K562 (cell line): ENCODE data around the gene ZFYVE27. TPM values are rescaled to one million over a fixed set of nuclear protein-coding genes. Genes with fewer than 3 reads are reported as not detected.

Source experiments
- ATAC-seq: fragments of 200-7000 bp; cut with Tn5 transposase; 3 replicates; pipeline ENCODE4 v1.9.1; 2020; ENCODE audit warnings: moderate library complexity
- BruUV-seq: library from RNA; stranded (reverse); fragments of 400-500 nt; replicated peaks from 2 replicates; lab custom pipeline; 2021; lab: Mats Ljungman, UMichigan
- CTCF ChIA-PET: fragments of 300-600 bp; formaldehyde crosslinking; extraction: SDS; loops from one replicate; lab custom pipeline; 2021; ENCODE audit warnings: low intra/inter-chr PET ratio; lab: Yijun Ruan, JAX
- POLR2A ChIA-PET: fragments of 300-600, 350-650 bp; sonication (Branson Sonifier 250); formaldehyde crosslinking; extraction: SDS; loops from one replicate; lab custom pipeline; 2021; ENCODE audit warnings: antibody characterized with exemption, inconsistent platforms; lab: Yijun Ruan, JAX
- DNase-seq, 4 experiments: peaks; one replicate each; pipeline versions ENCODE4 v3.0.0 to v3.0.0-alpha.2; 2011 to 2018; ENCODE audit warnings: low spot score in 3 of 4, mixed read lengths in 3 of 4; ENCODE audit errors: extremely low read depth in 1 of 4
- FAIRE-seq: peaks from 2 replicates; lab custom pipeline; 2011; peaks lifted over from hg19 to GRCh38; lab: Jason Lieb, UNC
- H2AFZ ChIP-seq: 2 replicates; pipeline ENCODE4 v1.6.0; 2011; ENCODE audit warnings: low read depth, low read length, control low read depth, inconsistent platforms
- H3K27ac ChIP-seq: fragments of 200-600 bp; 3 replicates; pipeline ENCODE4 v1.8.0; 2011; ENCODE audit warnings: low read depth, mild to moderate bottlenecking, control low read depth, inconsistent platforms, low read length, moderate library complexity, mixed read lengths; ENCODE audit errors: extremely low read depth
- H3K27me3 ChIP-seq, 2 experiments: fragments of 300-600 bp in 1 of 2; 2 replicates in 1 of 2; 3 replicates in 1 of 2; pipeline versions ENCODE4 v1.6.0 to v1.8.0; 2011; ENCODE audit warnings: inconsistent platforms in 2 of 2, low read length in 2 of 2, mild to moderate bottlenecking in 1 of 2, mixed read lengths in 1 of 2, moderate library complexity in 1 of 2; ENCODE audit not compliant: control insufficient read depth in 2 of 2, insufficient read depth in 2 of 2
- H3K36me3 ChIP-seq: fragments of 300-600 bp; 3 replicates; pipeline ENCODE4 v1.8.0; 2011; ENCODE audit warnings: mild to moderate bottlenecking, low read length, inconsistent platforms; ENCODE audit not compliant: control insufficient read depth, insufficient read depth
- H3K4me1 ChIP-seq, 2 experiments: fragments of 200-600 bp in 1 of 2; replicated peaks in 1 of 2; 2 replicates in 1 of 2; 3 replicates in 1 of 2; pipeline versions ENCODE4 v1.5.1 to v1.8.0; 2011; ENCODE audit warnings: inconsistent platforms in 2 of 2, low read length in 2 of 2, mild to moderate bottlenecking in 1 of 2, mixed read lengths in 1 of 2, moderate library complexity in 1 of 2; ENCODE audit not compliant: control insufficient read depth in 2 of 2, insufficient read depth in 2 of 2
- H3K4me2 ChIP-seq: 2 replicates; pipeline ENCODE4 v1.6.1; 2011; ENCODE audit warnings: low read length, control low read depth, inconsistent platforms, mixed read lengths; ENCODE audit not compliant: insufficient read depth
- H3K4me3 ChIP-seq: fragments of 200-600 bp; sonication (generic), shearing (Covaris generic); 2 replicates; pipeline ENCODE4 v1.5.1; 2016; ENCODE audit warnings: control low read depth, inconsistent platforms
- H3K79me2 ChIP-seq: fragments of 200-600 bp; 3 replicates; pipeline ENCODE4 v1.8.0; 2011; ENCODE audit warnings: low read length, inconsistent platforms; ENCODE audit not compliant: control insufficient read depth, insufficient read depth
- H3K9ac ChIP-seq, 2 experiments: 2 replicates each; pipeline versions ENCODE4 v1.6.0 to v1.6.1; 2011; ENCODE audit warnings: low read depth in 2 of 2, low read length in 2 of 2, control low read depth in 1 of 2, inconsistent platforms in 1 of 2, mild to moderate bottlenecking in 1 of 2, mixed read lengths in 1 of 2; ENCODE audit not compliant: insufficient read depth in 1 of 2
- H3K9me1 ChIP-seq: one replicate; pipeline ENCODE4 v1.6.0; 2011; ENCODE audit warnings: inconsistent platforms, mild to moderate bottlenecking, low read length, moderate library complexity; ENCODE audit not compliant: control insufficient read depth, insufficient read depth
- H3K9me3 ChIP-seq: replicated peaks from 2 replicates; pipeline ENCODE4 v1.5.1; 2011; ENCODE audit warnings: low read depth, low read length, inconsistent platforms; ENCODE audit not compliant: control insufficient read depth, insufficient read depth
- H4K20me1 ChIP-seq: replicated peaks from 2 replicates; pipeline ENCODE4 v1.6.1; 2011; ENCODE audit warnings: low read length, inconsistent platforms, mixed read lengths; ENCODE audit not compliant: control insufficient read depth, insufficient read depth
- HMGN3 ChIP-seq: IDR thresholded peaks from 2 replicates; pipeline ENCODE4 v1.6.1; 2011; ENCODE audit warnings: borderline replicate concordance, low read depth, mild to moderate bottlenecking, mixed read lengths, low read length; ENCODE audit not compliant: insufficient read length; ENCODE audit errors: extremely low read depth
- HOXB6 ChIP-seq: fragments of 250-450 bp; sonication (Bioruptor Pico); IDR thresholded peaks from 2 replicates; pipeline ENCODE4 v1.5.1; 2022; ENCODE audit warnings: mild to moderate bottlenecking, borderline replicate concordance
- KLF6 ChIP-seq: fragments of 250-450 bp; sonication (Bioruptor Pico); IDR thresholded peaks from 2 replicates; pipeline ENCODE4 v1.4.0; 2020; ENCODE audit warnings: mild to moderate bottlenecking, moderate library complexity, borderline replicate concordance
- MEF2A ChIP-seq: IDR thresholded peaks from 2 replicates; pipeline ENCODE4 v1.6.1; 2011; ENCODE audit warnings: low read depth, mild to moderate bottlenecking, low read length, moderate library complexity; ENCODE audit not compliant: control insufficient read depth
- MEF2D ChIP-seq: conservative IDR thresholded peaks from 2 replicates; pipeline ENCODE4 v1.6.1; 2016; ENCODE audit warnings: low read depth, missing genetic modification characterization, missing compliant biosample characterization
- NFYB ChIP-seq: IDR thresholded peaks from 2 replicates; pipeline ENCODE4 v1.6.1; 2011; ENCODE audit warnings: mild to moderate bottlenecking, moderate library complexity; ENCODE audit not compliant: insufficient read length; ENCODE audit errors: extremely low read depth
- POLR2G ChIP-seq: fragments of 200-400 bp; formaldehyde crosslinking; IDR thresholded peaks from 2 replicates; pipeline ENCODE4 v1.6.1; 2017; ENCODE audit warnings: low read depth, mild to moderate bottlenecking, antibody characterized with exemption, low read length, moderate library complexity
- SIN3B ChIP-seq: fragments of 450-650 bp; IDR thresholded peaks from 2 replicates; pipeline ENCODE4 v1.6.1; 2017; ENCODE audit warnings: low read depth, mild to moderate bottlenecking, moderate library complexity
- SNRNP70 ChIP-seq: fragments of 200-400 bp; formaldehyde crosslinking; optimal IDR thresholded peaks from 2 replicates; pipeline ENCODE3; 2017; ENCODE audit warnings: low read depth, low read length
- ZC3H8 ChIP-seq: fragments of 450-650 bp; IDR thresholded peaks from 2 replicates; pipeline ENCODE4 v1.6.1; 2017
- ZNF282 ChIP-seq: sonication (generic); formaldehyde crosslinking; IDR thresholded peaks from 2 replicates; pipeline ENCODE4 v1.8.1; 2023; ENCODE audit warnings: missing genetic modification reagents
- WGBS: fragments of 100-300 bp; shearing (Covaris generic); methylation state at CpG from one replicate; pipeline ENCODE4 v1.1.6; 2016; ENCODE audit warnings: low coverage, mixed read lengths; ENCODE audit not compliant: insufficient coverage; ENCODE audit errors: missing lambda C conversion rate; 5-methylcytosine and 5-hydroxymethylcytosine counted together
- in situ Hi-C: fragments of 300-500 bp; cut with MboI; formaldehyde crosslinking; loops from 4 replicates; pipeline ENCODE4 v1.15.0; 2018; ENCODE audit warnings: inconsistent platforms, mixed read lengths
- intact Hi-C: fragments of 100-400 bp; cut with micrococcal nuclease; formaldehyde crosslinking; loops from 2 replicates; pipeline ENCODE4 v1.14.2; 2022
- polyA plus RNA-seq, 8 experiments: library from polyadenylated mRNA; depleted of rRNA in 4 of 8; stranded (reverse) in 5 of 8; unstranded in 3 of 8; fragments of >200 nt; fragmentation: Nextera tagmentation in 2 of 8; fragmentation: Illumina TruSeq in 1 of 8; extraction: Ambion mirVana in 2 of 8; extraction: Trizol in 1 of 8; gene quantifications; 2 replicates each; pipeline versions ENCODE4 v1.2.1 to v1.2.3, GENCODE V29; 2011 to 2014; ENCODE audit warnings: inconsistent platforms in 1 of 8, missing spikeins in 1 of 8
- total RNA-seq, 7 experiments: library from RNA; depleted of rRNA in 6 of 7; stranded (reverse); fragments of >200 nt in 6 of 7; fragmentation: Illumina TruSeq in 2 of 7; extraction: Trizol in 2 of 7; gene quantifications; 2 replicates each; pipeline versions ENCODE4 v1.2.1 to v1.2.3, GENCODE V29; 2011 to 2021; ENCODE audit warnings: low replicate concordance in 1 of 7
- TF ChIP-seq, protein P1 (sequence below): fragments of 450-650 bp; IDR thresholded peaks from 2 replicates; pipeline ENCODE4 v1.6.1; 2014; ENCODE audit warnings: low read depth, mild to moderate bottlenecking, moderate library complexity, borderline replicate concordance

The ZFYVE27 gene
- total and polyA plus RNA-seq, 9 of the 15 experiments (the other 6 are each of a cell fraction or from before 2014, with no cell fraction given) = 0.81 to 21.9 (median 15.3) TPM

DNA sequence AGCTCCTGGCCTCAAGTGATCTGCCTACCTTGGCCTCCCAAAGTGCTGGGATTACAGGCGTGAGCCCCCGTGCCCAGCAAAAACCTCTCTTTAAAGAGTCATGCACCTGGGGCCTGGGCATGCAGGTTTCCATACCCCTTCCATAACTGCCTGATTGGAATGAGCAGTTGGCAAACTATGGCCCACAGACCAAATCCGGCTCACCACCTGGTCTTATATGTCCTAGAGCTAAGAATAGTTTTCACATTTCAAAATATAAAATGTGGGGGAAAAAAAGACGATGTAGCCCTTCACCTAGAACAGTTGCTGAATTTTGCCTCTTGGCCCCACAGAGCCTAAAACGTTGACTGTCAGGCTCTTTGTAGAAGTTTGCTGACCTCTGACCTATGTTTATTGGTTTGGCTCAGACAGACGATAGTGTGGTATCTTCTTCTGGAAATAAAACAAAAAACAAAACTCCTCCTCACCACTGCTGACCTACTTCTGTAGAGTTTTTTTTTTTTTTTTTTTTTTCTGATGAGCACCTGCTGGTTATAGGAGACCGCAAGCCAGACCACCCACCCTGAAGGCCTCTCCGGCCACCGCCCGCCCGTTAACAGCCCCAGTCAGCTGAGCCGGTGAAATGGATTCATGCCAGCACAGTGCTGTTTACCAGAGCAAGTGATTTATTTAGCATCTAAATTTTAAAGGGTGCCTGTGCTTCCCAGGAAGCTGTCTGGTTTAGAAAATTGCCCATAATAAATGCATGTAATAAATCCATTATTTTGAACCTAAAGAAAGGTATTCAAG is 68.4 kb downstream of the ZFYVE27 start:
- BruUV-seq = no TSS peak
- peaks cover 0 to 5% of the 10 kb centered on the region in 2 experiments; a peak in 2 of 5 replicates for H3K27me3 ChIP-seq
- H2AFZ ChIP-seq = no peak overlapping the region
- in situ Hi-C loops = no loop called here
- peaks cover 1 to 4% of the 10 kb centered on the region in 2 experiments; a peak in 2 of 5 replicates for H3K4me1 ChIP-seq
- H3K36me3 ChIP-seq = no peaks in the 10 kb centered on the region
- intact Hi-C loops = no loop called here
- H3K79me2 ChIP-seq = no peaks in the 10 kb centered on the region
- no peak overlapping the region for H3K4me3 ChIP-seq
- ChIA-PET POLR2A (interaction anchor here (0.6 kb wide), 1 partner anchor 37 kb away, joined by 4 read pairs; no protein-coding TSS in a partner anchor), CTCF (no interaction called here)
- no peak for TF ChIP-seq HMGN3
- no peak for TF ChIP-seq ZNF282
- no peak overlapping the region for H3K27ac ChIP-seq
- no peak for DNase-seq
- FAIRE-seq = no peak
- WGBS = 46% methylated on average over 8 of the region's 12 CpGs
- no peak overlapping the region for H3K9ac ChIP-seq
- no peak for ATAC-seq
- no peaks in the 10 kb centered on the region for H3K9me3 ChIP-seq
- H4K20me1 ChIP-seq = no peaks in the 10 kb centered on the region
- no peaks in the 10 kb centered on the region for H3K9me1 ChIP-seq
- H3K4me2 ChIP-seq = no peak overlapping the region

DNA sequence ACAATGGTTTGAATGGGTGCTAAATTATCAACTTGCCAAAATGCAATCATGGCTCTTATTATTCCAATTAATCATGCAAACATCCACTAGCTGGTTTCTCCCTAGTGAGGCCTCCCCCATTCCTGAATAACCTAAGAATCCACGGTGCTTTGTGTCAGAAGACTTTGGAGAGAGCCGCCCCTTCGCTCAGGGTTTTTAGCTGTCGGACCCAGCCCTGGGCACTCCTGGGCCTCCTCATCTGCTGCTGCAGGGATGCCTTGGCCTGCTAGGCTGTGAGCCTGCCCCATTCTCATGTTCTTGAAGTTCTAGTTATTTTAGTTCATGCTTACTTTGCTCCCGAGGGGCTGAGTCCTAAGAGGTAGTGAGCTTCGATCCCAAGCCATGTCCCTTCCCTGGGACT is 69.0 kb downstream of the ZFYVE27 start:
- Histone ChIP-seq H3K9ac (no peak overlapping the region), H4K20me1 (no peaks in the 10 kb centered on the region), H2AFZ (no peak overlapping the region), H3K4me2 (no peak overlapping the region), H3K36me3 (no peaks in the 10 kb centered on the region), H3K9me3 (no peaks in the 10 kb centered on the region), H3K79me2 (no peaks in the 10 kb centered on the region), H3K4me3 (no peak overlapping the region), H3K9me1 (no peaks in the 10 kb centered on the region), H3K27ac (no peak overlapping the region), H3K27me3 (peaks cover 0 to 3% of the 10 kb centered on the region in 2 experiments; a peak in 1 of 5 replicates), H3K4me1 (peaks cover 4 to 8% of the 10 kb centered on the region in 2 experiments; a peak in 3 of 5 replicates)
- ChIA-PET POLR2A (no interaction called here), CTCF (no interaction called here)
- in situ Hi-C loops = no loop called here
- DNase-seq (no peak), ATAC-seq (no peak), FAIRE-seq (no peak)
- intact Hi-C loops = no loop called here
- BruUV-seq = no TSS peak
- TF ChIP-seq, protein P1, sequence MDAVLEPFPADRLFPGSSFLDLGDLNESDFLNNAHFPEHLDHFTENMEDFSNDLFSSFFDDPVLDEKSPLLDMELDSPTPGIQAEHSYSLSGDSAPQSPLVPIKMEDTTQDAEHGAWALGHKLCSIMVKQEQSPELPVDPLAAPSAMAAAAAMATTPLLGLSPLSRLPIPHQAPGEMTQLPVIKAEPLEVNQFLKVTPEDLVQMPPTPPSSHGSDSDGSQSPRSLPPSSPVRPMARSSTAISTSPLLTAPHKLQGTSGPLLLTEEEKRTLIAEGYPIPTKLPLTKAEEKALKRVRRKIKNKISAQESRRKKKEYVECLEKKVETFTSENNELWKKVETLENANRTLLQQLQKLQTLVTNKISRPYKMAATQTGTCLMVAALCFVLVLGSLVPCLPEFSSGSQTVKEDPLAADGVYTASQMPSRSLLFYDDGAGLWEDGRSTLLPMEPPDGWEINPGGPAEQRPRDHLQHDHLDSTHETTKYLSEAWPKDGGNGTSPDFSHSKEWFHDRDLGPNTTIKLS = no peak
- TF ChIP-seq MEF2A (no peak), ZC3H8 (no peak), MEF2D (tag) (no peak), POLR2G (no peak), KLF6 (CRISPR knock-in tag) (no peak), HOXB6 (no peak), SNRNP70 (no peak), SIN3B (no peak), NFYB (no peak)
- 44% methylated on average over 6 of the region's 6 CpGs for WGBS
